Measurements from ENCODE around the gene RPS18.

Gene RPS18

GRCh38 chr6:33290459-33290858 lies 18.6 kb downstream of the RPS18 start:
- in situ Hi-C loops (cut with MboI; ENCODE audit: low sequenced_read_pairs, unreplicated experiment): no loop called here
- no peak for TF ChIP-seq CTCF (IDR thresholded peaks at IDR 0.05; ENCODE audit: borderline replicate concordance, control extremely low read depth, extremely low read depth, insufficient read depth, missing control alignments)

GRCh38 chr6:33292996-33293682 lies 21.3 kb downstream of the RPS18 start:
- no peak for TF ChIP-seq CTCF (IDR thresholded peaks at IDR 0.05; ENCODE audit: borderline replicate concordance, control extremely low read depth, extremely low read depth, insufficient read depth, missing control alignments)
- DNase-seq (ENCODE audit: low spot score): no peak
- in situ Hi-C loops (cut with MboI; ENCODE audit: low sequenced_read_pairs, unreplicated experiment): no loop called here

More at GRCh38 chr6:33290459-33290858, 18.6 kb downstream of the RPS18 start:
- no peak for DNase-seq (ENCODE audit: low spot score)

DNA sequence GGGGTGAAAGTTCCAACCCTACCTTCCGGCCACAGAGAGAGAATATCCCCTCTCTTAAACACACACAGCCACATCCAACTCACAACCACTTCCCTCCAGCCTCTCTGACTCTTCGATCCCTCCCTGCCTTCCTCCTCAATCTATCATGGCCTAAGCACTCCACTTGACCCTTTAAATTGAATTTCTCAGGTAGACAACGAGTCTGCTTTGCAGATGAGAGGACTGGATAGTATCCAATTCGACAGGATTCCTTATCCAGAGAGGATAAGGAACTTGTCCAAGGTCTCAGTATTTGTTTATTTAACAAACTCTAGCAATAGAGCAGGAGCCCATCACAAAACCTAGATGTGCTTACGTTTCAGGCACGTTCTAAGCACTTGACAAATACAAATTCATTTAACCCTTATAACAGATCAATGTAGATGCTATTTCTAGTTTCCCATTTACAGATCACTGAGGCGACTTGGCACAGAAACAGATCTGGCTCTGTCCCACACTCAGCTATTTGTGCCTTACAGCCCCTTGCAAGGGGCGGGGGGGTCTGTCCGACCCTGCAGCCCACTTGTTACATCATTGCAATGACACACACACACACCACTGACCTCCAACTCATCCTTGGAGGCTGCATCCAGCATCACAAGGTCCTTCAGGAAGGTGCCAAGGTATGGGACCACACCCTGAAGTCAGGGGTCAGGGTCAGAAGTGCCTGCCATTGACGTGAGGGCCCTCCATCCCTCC lies 22.4 kb downstream of the RPS18 start:
- in situ Hi-C loops (cut with MboI; ENCODE audit: low sequenced_read_pairs, unreplicated experiment): no loop called here
- no peak for DNase-seq (ENCODE audit: low spot score)
- no peak for TF ChIP-seq CTCF (IDR thresholded peaks at IDR 0.05; ENCODE audit: borderline replicate concordance, control extremely low read depth, extremely low read depth, insufficient read depth, missing control alignments)

DNA sequence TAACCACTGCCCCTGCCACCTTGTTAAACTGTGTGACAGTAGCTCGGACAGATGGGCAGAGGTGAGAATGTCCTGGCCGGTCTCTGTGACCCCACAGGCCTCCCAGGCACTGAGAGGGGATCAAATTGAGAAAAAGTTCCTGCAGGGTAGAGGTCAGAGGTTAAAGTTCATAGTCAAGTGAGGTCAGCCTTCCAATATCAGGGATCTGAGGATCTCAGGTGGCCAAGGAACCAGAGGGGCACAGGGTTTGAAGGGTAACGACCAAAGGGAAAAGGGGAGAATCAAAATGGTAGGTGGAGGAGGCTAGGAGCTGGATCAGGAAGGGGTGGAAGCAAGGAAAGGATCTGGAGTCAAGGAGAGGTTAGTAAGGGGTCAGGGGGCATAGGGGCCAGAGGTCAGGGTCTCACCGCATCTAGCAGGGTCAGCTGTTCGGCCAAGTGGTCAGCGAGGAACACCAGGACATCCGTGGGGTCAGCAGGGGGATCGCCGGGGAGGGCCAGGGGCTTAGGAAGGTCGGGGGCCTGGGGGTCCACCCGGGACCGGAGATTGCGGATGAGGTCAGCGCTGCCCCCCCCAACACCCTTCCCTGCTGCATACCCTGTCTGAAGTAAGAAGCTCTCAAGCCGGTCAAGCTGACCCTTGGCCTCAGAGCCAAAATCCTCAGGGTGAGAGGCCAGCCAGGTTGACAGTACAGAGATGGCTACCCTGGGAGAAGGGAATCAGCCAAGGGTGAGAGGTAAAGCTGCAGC lies 23.9 kb downstream of the RPS18 start:
- TF ChIP-seq CTCF (IDR thresholded peaks at IDR 0.05; ENCODE audit: borderline replicate concordance, control extremely low read depth, extremely low read depth, insufficient read depth, missing control alignments): no peak
- in situ Hi-C loops (cut with MboI; ENCODE audit: low sequenced_read_pairs, unreplicated experiment): no loop called here
- DNase-seq (ENCODE audit: low spot score): no peak

- in situ Hi-C loops (cut with MboI; ENCODE audit: low sequenced_read_pairs, unreplicated experiment): no loop called here
- DNase-seq (ENCODE audit: low spot score): no peak
- no peak for TF ChIP-seq CTCF (IDR thresholded peaks at IDR 0.05; ENCODE audit: borderline replicate concordance, control extremely low read depth, extremely low read depth, insufficient read depth, missing control alignments)
These were observed 25.0 kb downstream of the RPS18 start for GRCh38 chr6:33296797-33297405.

DNA sequence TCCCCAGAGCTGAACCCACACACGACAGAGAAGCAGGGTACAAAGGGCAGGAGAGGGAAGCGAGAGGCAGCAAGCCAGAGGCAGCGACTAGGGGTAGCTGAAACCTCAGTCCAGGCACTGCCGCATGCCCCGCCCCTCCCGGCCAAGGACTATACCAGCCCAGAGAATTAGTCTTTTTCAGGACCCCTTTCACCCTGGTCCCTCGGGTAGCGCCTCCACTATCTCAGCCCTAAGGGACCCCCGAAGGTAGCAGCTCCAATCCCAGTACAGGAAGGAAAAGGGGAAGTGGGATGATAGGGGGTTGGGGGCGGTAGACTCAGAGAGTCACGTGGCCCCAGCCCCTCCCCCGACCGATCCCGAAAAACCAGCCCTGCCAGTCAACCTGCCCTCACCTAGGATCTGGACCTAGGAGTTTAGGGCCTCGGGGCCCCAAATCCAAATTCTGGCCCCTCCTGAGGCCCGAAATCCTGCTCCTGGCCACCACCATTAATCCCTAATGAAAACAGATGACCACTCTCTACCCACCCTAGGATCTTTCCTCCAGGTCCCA lies 25.6 kb downstream of the RPS18 start:
- TF ChIP-seq CTCF (IDR thresholded peaks at IDR 0.05; ENCODE audit: borderline replicate concordance, control extremely low read depth, extremely low read depth, insufficient read depth, missing control alignments): no peak
- peak; percentile 68 for DNase-seq (ENCODE audit: low spot score)
- in situ Hi-C loops (cut with MboI; ENCODE audit: low sequenced_read_pairs, unreplicated experiment): no loop called here

Measured in GM13976 (cell line).